Mononuclear cell (primary cell): Measurements from ENCODE around the gene ADCY2. TPM values are rescaled to one million over a fixed set of nuclear protein-coding genes. Genes with fewer than 3 reads are reported as not detected.
"Not testable (repeated sequence)": the region's sequence is repeated elsewhere in the genome, so short reads cannot be mapped to it uniquely, and the experiment has no call there.

Source experiments
- H3K27me3 ChIP-seq: 2 replicates; pipeline ENCODE4 v1.6.0; 2011; ENCODE audit warnings: low read length, control low read depth; ENCODE audit not compliant: insufficient read depth
- H3K4me1 ChIP-seq: 2 replicates; pipeline ENCODE4 v1.5.1; 2011; ENCODE audit warnings: mild to moderate bottlenecking, low read length, control low read depth; ENCODE audit not compliant: insufficient read depth
- H3K4me3 ChIP-seq: 2 replicates; pipeline ENCODE4 v1.5.1; 2011; ENCODE audit warnings: mild to moderate bottlenecking, low read length, moderate library complexity
- H3K9me3 ChIP-seq: 2 replicates; pipeline ENCODE4 v1.5.1; 2011; ENCODE audit warnings: low read depth, mild to moderate bottlenecking, control low read depth, low read length
- total RNA-seq: library from RNA; depleted of rRNA; stranded (reverse); fragments of >200 nt; gene quantifications from one replicate; pipeline ENCODE4 v1.2.3, GENCODE V29; 2012

The ADCY2 gene
- total RNA-seq, 1 donor, result under 0.01 TPM

- no peaks in the 10 kb centered on the region for H3K9me3 ChIP-seq
- H3K27me3 ChIP-seq, result no peaks in the 10 kb centered on the region
- H3K4me1 ChIP-seq, result no peaks in the 10 kb centered on the region
- no peak overlapping the region for H3K4me3 ChIP-seq
These were observed 19.9 kb downstream of the ADCY2 start for GRCh38 chr5:7415587-7416535.

DNA sequence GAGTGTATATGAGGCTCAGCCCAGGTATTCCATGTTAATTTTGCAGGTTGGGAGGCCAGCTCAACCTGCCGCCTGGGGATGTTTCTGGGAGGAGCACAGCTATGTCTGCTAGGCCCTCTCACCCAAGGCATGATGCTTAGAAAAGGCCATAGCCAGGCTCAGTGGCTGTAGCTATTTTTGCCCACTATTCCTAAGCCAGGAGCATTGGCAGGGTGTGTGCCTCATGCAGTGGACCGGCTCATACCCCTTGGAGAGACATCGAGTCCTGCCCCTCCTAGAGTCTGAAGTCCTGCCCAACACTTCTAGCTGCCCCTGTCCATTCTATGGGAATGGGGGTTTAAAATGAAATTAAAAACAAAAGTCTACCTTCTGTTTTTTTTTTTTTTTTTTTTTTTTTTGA is 22.3 kb downstream of the ADCY2 start:
- Histone ChIP-seq H3K4me1 (no peaks in the 10 kb centered on the region), H3K9me3 (no peaks in the 10 kb centered on the region), H3K4me3 (no peak overlapping the region), H3K27me3 (no peaks in the 10 kb centered on the region)

GRCh38 chr5:7419367-7419766 is 23.4 kb downstream of the ADCY2 start:
- Histone ChIP-seq H3K9me3 (no peaks in the 10 kb centered on the region), H3K27me3 (no peaks in the 10 kb centered on the region), H3K4me3 (no peak overlapping the region), H3K4me1 (no peaks in the 10 kb centered on the region)

DNA sequence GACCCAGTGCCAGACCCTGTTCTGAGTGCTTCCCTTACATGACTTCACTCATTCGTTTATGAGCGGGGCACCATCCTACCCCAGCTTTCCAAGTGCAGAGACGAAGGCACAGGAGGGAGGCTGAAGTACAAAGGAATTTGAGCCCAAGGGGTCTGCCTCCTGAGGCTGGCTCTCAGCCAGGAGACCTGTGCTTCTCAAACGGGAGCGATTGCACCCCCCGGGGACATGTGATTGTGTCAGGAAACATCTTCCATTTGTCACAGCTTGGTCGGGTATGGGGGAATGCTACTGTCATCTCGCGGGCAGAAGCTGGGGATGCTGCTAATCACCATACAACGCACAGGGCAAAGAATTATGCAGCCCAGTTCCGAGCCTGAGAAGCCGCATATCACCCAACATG is 23.9 kb downstream of the ADCY2 start:
- H3K9me3 ChIP-seq, result no peaks in the 10 kb centered on the region
- no peak overlapping the region for H3K4me3 ChIP-seq
- H3K4me1 ChIP-seq, result no peaks in the 10 kb centered on the region
- no peaks in the 10 kb centered on the region for H3K27me3 ChIP-seq

DNA sequence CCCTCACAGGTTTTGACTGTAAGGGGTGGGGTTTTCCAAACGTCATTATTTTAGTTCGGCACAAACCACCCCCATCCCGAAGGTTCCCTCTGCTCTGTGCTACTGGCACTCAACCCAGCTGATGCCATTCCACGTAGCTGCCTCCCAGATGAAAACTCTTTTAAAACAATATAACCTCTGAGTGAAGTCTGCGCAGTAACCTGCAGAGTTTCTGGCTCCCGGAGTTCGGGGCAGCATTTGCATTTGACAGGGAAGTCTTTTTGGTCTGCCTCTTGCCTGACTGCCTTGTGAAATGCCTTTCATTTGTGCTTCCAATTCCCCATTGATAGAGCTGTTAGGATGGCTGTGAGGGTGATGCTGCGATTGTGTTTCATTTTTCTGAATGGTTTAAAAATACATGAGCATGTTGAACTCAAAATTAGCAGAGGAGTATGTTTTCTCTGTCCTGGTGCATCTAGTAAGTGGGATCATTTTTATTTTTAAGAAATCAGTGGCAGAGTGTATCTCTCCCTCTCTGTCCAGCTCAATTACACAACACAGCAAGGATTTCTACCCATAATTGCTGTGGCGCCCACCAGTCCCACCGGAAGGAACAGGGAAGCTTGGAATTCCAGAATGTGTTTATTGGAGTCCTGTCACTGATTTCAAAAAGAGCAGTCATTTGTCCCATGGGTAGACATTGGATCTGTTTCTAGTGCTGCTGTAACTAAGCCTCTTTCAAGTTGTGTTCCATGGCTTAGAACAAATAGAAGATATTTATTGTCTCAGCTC is 24.8 kb downstream of the ADCY2 start:
- H3K4me3 ChIP-seq, result no peak overlapping the region
- H3K9me3 ChIP-seq, result no peaks in the 10 kb centered on the region
- H3K4me1 ChIP-seq, result no peaks in the 10 kb centered on the region
- H3K27me3 ChIP-seq, result no peaks in the 10 kb centered on the region

GRCh38 chr5:7422316-7423106 is 26.6 kb downstream of the ADCY2 start:
- Histone ChIP-seq H3K4me3 (no peak overlapping the region), H3K27me3 (no peaks in the 10 kb centered on the region), H3K9me3 (no peaks in the 10 kb centered on the region), H3K4me1 (no peaks in the 10 kb centered on the region)

DNA sequence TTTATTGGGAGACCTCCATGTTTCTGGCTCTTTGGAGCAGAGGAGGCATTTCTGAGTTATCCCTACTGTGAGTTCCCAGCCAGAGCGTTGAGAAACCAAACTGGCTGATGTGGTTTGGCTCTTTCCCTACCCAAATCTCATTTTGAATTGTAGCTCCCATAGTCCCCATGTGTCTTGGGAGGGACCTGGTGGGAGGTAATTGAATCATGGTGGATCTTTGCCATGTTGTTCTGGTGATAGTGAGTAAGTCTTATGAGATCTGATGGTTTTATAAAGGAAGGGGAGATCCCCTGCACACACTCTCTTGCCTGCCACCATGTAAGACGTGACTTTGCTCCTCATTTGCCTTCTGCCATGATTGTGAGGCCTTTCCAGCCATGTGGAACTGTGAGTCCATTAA is 27.3 kb downstream of the ADCY2 start:
- not testable (repeated sequence) for H3K9me3 ChIP-seq, H3K27me3 ChIP-seq, H3K4me1 ChIP-seq, H3K4me3 ChIP-seq

DNA sequence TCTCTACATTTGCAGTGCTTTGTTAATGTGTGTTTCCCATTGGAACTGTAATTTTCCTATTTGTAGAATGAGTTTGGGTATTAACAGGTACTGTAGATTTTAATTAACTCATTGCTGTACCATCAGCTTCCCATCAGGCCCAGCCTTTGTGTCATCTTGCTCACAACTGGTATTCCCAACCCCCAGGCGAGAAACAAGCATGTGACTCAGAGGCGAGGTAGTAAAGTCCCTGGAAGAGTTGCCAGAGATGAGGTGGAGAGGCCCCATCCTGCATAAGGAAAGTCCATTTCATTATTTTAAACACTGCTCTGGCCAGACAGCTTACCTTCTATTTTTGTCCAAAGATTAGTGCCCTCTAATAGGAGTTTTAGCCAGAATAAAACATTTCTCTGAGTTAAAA is 29.9 kb downstream of the ADCY2 start:
- Histone ChIP-seq H3K4me3 (no peak overlapping the region), H3K27me3 (no peaks in the 10 kb centered on the region)

GRCh38 chr5:7426284-7426683 is 30.3 kb downstream of the ADCY2 start:
- Histone ChIP-seq H3K27me3 (no peaks in the 10 kb centered on the region), H3K9me3 (no peaks in the 10 kb centered on the region), H3K4me1 (no peaks in the 10 kb centered on the region), H3K4me3 (no peak overlapping the region)

More for the DNA sequence above, 29.9 kb downstream of the ADCY2 start:
- Histone ChIP-seq H3K9me3 (no peaks in the 10 kb centered on the region), H3K4me1 (no peaks in the 10 kb centered on the region)

- no peak overlapping the region for H3K4me3 ChIP-seq
- H3K9me3 ChIP-seq, result no peaks in the 10 kb centered on the region
- H3K27me3 ChIP-seq, result no peaks in the 10 kb centered on the region
- no peaks in the 10 kb centered on the region for H3K4me1 ChIP-seq
These were observed 39.0 kb downstream of the ADCY2 start for GRCh38 chr5:7434914-7435313.

DNA sequence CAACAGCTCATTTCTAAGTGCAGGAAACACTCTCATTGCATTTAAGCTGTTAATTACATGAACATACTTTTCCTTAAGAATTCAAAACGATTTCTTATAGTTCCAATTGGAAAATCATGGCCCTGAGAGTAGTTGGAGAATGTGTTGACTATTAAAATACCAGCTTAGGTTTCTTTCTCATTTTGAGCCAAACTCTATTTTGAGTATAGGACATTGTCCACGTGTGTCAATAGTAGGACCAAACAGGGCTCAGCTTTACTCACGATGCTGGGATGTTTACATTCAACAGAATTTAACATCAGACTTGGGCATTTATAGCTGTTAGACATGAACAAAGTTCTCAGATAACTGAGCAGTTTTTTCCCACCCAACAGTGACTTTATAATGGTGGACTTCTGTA is 39.6 kb downstream of the ADCY2 start:
- Histone ChIP-seq H3K4me1 (no peaks in the 10 kb centered on the region), H3K9me3 (no peaks in the 10 kb centered on the region), H3K4me3 (no peak overlapping the region), H3K27me3 (no peaks in the 10 kb centered on the region)

DNA sequence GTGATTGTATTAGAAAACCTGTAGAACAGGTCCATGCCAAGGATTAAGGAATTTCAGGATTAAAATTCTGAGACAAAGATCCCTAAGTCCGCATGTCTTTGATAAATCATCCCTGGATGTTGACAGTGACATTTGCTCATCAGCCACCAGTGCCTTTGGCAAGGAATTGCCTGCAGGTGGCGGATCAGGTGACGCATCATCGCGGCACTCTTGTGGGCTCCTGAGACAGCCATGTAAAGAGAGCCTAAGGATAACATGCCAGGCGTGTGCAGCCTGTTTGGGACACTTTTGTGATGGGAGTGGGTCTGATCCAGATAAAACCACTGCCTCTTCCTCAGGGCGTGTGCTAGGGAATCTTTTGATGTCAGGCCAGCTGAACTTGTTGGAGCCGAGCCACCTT is 40.6 kb downstream of the ADCY2 start:
- Histone ChIP-seq H3K4me3 (no peak overlapping the region), H3K27me3 (no peaks in the 10 kb centered on the region), H3K9me3 (no peaks in the 10 kb centered on the region), H3K4me1 (no peaks in the 10 kb centered on the region)

DNA sequence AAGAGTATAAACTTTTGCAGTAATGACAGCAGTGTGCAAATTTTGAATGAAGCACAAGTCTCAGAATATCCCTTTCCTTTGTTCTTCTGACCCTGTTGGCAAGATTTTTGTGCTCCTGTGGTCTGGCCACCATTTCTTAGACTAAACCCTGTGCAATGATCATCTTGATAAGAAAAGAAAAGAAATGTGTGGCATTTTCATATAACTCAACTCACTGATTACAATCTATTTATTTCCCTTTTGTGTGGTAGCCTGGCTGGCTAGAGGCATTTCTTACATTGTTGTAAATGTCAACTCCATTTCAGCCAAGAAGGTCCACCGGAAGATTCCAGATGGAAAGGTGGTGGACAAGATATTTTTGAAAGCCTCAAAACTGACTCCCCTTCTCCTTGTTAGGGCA is 41.9 kb downstream of the ADCY2 start:
- H3K4me3 ChIP-seq, result no peak overlapping the region

GRCh38 chr5:7445068-7445467 is 49.1 kb downstream of the ADCY2 start:
- Histone ChIP-seq H3K27me3 (no peaks in the 10 kb centered on the region), H3K9me3 (no peaks in the 10 kb centered on the region), H3K4me1 (no peaks in the 10 kb centered on the region), H3K4me3 (no peak overlapping the region)

More for the DNA sequence above, 41.9 kb downstream of the ADCY2 start:
- Histone ChIP-seq H3K27me3 (no peaks in the 10 kb centered on the region), H3K4me1 (no peaks in the 10 kb centered on the region), H3K9me3 (no peaks in the 10 kb centered on the region)

DNA sequence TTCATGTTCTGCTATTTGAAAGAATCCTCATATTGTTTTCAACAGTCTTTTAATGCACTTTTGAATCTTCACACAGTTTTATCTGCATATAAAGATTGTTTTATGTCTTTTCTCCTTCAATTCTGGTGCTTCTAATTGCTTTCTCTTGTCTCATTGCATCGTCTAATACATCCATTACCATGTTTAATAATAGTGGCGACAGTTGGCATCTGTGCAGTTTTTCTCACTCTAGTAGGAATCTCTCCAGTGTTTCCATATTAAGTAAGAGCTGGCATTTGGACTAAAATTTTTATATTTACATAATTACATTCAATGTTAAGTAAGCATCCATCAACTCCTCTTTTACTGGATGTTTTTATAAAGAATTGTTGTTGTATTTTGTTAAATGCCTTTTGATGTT is 49.9 kb downstream of the ADCY2 start:
- H3K9me3 ChIP-seq, result no peaks in the 10 kb centered on the region
- no peak overlapping the region for H3K4me3 ChIP-seq
- no peaks in the 10 kb centered on the region for H3K4me1 ChIP-seq
- no peaks in the 10 kb centered on the region for H3K27me3 ChIP-seq
